Measurements from ENCODE around the gene CLCN1. TPM values are rescaled to one million over a fixed set of nuclear protein-coding genes. Genes with fewer than 3 reads are reported as not detected.

The CLCN1 gene
- total RNA-seq, 2 donors from 2014 or later, result not detected

DNA sequence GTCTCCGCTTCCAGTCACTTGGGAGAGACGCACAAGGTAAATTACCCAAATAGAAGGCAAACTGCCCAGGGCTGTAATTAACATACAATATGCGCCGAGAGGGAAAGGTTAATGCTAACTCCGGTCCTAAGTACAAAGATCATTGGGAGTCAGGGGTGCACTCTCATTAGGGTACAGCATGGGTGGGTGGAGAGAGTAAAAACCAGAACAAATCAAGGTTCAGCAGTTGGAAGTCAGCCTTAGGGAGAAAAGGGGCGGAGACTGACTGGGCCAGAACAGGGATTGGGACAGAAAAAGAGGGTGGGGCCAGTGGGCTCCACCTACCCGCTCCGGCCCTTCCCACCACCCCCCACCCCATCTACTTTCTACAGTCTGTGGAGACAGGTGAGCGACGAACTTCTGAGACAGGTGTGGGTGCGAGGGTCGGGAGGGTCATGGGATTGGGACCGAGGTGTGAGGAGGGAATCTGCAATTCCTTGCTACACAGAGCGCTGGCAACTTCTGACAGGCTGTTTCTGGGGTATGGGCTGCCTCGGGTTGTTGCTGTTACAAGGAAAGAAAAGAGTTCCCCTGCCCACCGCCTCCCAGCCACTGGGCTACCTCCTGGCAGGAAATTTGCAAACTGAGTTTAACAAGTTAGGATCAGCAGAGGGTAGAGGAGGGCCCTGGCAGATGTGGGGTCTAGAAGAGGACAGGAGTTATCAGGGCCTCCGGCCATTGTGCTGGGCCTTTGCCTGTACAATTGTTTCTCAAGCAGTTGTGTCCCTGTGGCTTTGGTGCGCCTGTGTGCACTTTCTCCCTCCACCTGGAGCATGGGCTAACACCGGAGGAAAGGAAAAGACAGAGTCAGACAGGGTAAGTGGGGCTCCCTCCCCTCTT lies 31.1 kb upstream of the CLCN1 start, which contains the start of gene TMEM139:
TSS of gene TMEM139 (plus strand) at position 368 of the 879 bp plus-strand sequence. CDS start 1,000 bp downstream, outside the sequence.
- H3K27ac ChIP-seq, result peak within 1 kb of the TSS; percentile 80
- DNase-seq, result peak; percentile 85
- no peaks in the 10 kb centered on the region for H3K36me3 ChIP-seq
- intact Hi-C loops (cut with DNase I), result no loop called here
- H3K9ac ChIP-seq (ENCODE audit: low read depth in 2 of 2, low read length in 2 of 2), result peak within 1 kb of the TSS; percentile 46 to 94
- H3K9me3 ChIP-seq, result no peaks in the 10 kb centered on the region
- TF ChIP-seq, protein P1, sequence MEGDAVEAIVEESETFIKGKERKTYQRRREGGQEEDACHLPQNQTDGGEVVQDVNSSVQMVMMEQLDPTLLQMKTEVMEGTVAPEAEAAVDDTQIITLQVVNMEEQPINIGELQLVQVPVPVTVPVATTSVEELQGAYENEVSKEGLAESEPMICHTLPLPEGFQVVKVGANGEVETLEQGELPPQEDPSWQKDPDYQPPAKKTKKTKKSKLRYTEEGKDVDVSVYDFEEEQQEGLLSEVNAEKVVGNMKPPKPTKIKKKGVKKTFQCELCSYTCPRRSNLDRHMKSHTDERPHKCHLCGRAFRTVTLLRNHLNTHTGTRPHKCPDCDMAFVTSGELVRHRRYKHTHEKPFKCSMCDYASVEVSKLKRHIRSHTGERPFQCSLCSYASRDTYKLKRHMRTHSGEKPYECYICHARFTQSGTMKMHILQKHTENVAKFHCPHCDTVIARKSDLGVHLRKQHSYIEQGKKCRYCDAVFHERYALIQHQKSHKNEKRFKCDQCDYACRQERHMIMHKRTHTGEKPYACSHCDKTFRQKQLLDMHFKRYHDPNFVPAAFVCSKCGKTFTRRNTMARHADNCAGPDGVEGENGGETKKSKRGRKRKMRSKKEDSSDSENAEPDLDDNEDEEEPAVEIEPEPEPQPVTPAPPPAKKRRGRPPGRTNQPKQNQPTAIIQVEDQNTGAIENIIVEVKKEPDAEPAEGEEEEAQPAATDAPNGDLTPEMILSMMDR (IDR thresholded peaks at IDR 0.05), result no peak
- no peaks in the 10 kb centered on the region for H3K27me3 ChIP-seq
- peaks cover 4% of the 10 kb centered on the region for H3K4me1 ChIP-seq
- peak within 1 kb of the TSS; percentile 5 for H3K4me3 ChIP-seq

DNA sequence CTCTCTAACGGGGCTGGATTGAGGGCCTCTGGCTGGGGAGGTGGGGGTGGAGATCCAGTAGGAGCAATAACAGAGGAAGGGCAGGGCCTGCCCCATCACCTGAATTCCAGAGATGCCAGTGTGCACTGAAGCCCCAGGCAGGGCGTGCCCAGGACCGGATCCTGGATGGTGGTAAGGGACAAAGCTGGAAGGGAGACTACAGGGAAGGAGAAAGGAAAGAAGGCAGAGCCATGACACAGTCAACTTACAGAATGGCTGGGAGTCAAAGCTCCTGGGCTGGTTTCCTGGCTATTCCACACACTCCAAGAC lies 30.5 kb upstream of the CLCN1 start:
- Histone ChIP-seq H3K36me3 (no peaks in the 10 kb centered on the region), H3K9ac (ENCODE audit: low read depth in 2 of 2, low read length in 2 of 2) (peak overlapping the region; percentile 46 to 94), H3K4me1 (peaks cover 4% of the 10 kb centered on the region), H3K4me3 (peak overlapping the region; percentile 5), H3K9me3 (no peaks in the 10 kb centered on the region), H3K27ac (peak overlapping the region; percentile 80), H3K27me3 (no peaks in the 10 kb centered on the region)
- intact Hi-C loops (cut with DNase I), result no loop called here
- peak; percentile 81 for DNase-seq
- TF ChIP-seq, protein P1 (IDR thresholded peaks at IDR 0.05), result no peak

DNA sequence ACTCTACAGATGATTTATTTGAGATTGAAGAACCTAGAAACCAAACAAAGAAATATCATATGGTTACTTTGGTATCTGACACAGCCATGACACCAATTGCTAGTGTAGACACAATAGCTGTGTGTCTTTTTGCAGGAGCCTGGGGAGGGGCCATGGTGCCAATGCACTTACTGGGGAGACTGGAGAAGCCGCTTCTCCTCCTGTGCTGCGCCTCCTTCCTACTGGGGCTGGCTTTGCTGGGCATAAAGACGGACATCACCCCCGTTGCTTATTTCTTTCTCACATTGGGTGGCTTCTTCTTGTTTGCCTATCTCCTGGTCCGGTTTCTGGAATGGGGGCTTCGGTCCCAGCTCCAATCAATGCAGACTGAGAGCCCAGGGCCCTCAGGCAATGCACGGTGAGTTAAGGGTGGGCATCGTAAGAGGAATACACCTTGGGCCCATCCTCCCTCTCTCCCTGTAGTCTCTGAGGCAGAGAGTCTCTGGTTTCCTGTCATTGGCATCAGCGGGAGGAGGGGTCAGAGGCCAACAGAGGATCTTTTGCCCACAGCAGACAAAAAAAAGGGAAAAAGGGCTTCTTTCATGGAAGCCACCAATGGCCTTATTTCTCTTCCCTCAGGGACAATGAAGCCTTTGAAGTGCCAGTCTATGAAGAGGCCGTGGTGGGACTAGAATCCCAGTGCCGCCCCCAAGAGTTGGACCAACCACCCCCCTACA lies 29.9 kb upstream of the CLCN1 start:
- peaks cover 4% of the 10 kb centered on the region for H3K4me1 ChIP-seq
- peak overlapping the region in 1 of 2 donors; percentile 94 for H3K9ac ChIP-seq (ENCODE audit: low read depth in 2 of 2, low read length in 2 of 2)
- no peaks in the 10 kb centered on the region for H3K9me3 ChIP-seq
- peak overlapping the region; percentile 80 for H3K27ac ChIP-seq
- TF ChIP-seq, protein P1 (IDR thresholded peaks at IDR 0.05), result no peak
- H3K4me3 ChIP-seq, result peak overlapping the region; percentile 5
- intact Hi-C loops (cut with DNase I), result no loop called here
- no peak for DNase-seq
- no peaks in the 10 kb centered on the region for H3K27me3 ChIP-seq
- no peaks in the 10 kb centered on the region for H3K36me3 ChIP-seq

- Histone ChIP-seq H3K27ac (no peak overlapping the region), H3K9me3 (no peaks in the 10 kb centered on the region), H3K36me3 (no peaks in the 10 kb centered on the region), H3K27me3 (no peaks in the 10 kb centered on the region), H3K4me3 (no peak overlapping the region), H3K4me1 (peaks cover 4% of the 10 kb centered on the region), H3K9ac (ENCODE audit: low read depth in 2 of 2, low read length in 2 of 2) (peak overlapping the region in 1 of 2 donors; percentile 94)
- no peak for DNase-seq
- TF ChIP-seq, protein P1 (IDR thresholded peaks at IDR 0.05), result no peak
- intact Hi-C loops (cut with DNase I), result no loop called here
These were observed 29.4 kb upstream of the CLCN1 start for GRCh38 chr7:143286522-143286890.

DNA sequence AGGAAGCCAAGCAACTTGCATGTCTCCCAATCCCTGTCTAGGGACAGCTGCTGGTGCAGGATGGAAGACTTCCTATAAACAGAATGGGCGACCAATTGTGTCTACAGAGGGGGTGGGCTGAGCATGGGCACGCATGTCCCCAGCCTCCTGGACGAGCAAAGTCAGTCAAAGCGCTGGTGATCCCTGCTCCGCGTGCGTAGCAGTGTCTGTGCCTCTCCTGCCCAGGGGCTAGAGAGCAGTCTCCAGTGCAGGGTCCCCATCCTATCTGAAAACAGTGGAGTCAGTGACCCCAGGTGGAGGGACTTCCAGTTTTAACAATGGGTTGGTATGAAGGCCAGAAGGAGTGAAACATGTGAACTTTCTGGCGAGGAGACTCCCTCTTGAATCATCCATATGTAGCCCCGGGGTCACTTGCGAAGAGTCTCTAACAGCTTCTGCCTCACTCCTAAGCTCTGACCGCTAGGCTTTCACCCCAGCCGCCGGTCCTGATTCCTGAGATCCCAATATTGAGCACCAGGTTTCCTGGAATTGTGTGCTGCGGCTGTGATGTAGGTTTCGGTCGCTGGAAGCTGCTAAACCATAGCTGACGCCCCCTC lies 28.5 kb upstream of the CLCN1 start:
- Histone ChIP-seq H3K4me1 (peaks cover 4% of the 10 kb centered on the region), H3K36me3 (no peaks in the 10 kb centered on the region), H3K27ac (peak overlapping the region; percentile 53), H3K9me3 (no peaks in the 10 kb centered on the region), H3K27me3 (no peaks in the 10 kb centered on the region), H3K4me3 (peak overlapping the region; percentile 89), H3K9ac (ENCODE audit: low read depth in 2 of 2, low read length in 2 of 2) (peak overlapping the region in 1 of 2 donors; percentile 53)
- TF ChIP-seq, protein P1 (IDR thresholded peaks at IDR 0.05), result no peak
- intact Hi-C loops (cut with DNase I), result no loop called here
- no peak for DNase-seq
